ENCODE measurements around the gene ENTPD2. TPM values are rescaled to one million over a fixed set of nuclear protein-coding genes. Genes with fewer than 3 reads are reported as not detected.

ENTPD2 gene
- total and polyA plus RNA-seq, 8 donors = 0.91 to 6.5 (median 2.7) TPM

- Histone ChIP-seq H3K27ac (no peak overlapping the region), H3K9me3 (no peaks in the 10 kb centered on the region), H3K4me3 (no peak overlapping the region), H3K36me3 (peaks cover 0 to 33% (median 0%) of the 10 kb centered on the region in 3 donors), H3K27me3 (no peaks in the 10 kb centered on the region), H3K4me1 (no peaks in the 10 kb centered on the region)
- FAIRE-seq (no peak), ATAC-seq (no peak), DNase-seq (no peak)
- no peak for TF ChIP-seq CTCF (IDR thresholded peaks at IDR 0.05)
- 95 to 97% methylated on average over 21 of the region's 21 CpGs for WGBS, 2 donors
- intact Hi-C loops (cut with DNase I) = no loop called here
Observed at GRCh38 chr9:137015976-137016375, 37.9 kb downstream of the ENTPD2 start.

GRCh38 chr9:137015540-137015930 is 38.3 kb downstream of the ENTPD2 start:
- no peak for ATAC-seq
- WGBS, 2 donors = 97 to 99% methylated on average over 25 of the region's 25 CpGs
- H3K4me1 ChIP-seq = no peaks in the 10 kb centered on the region
- no peak for TF ChIP-seq CTCF (IDR thresholded peaks at IDR 0.05)
- H3K27me3 ChIP-seq = no peaks in the 10 kb centered on the region
- H3K9me3 ChIP-seq = no peaks in the 10 kb centered on the region
- H3K4me3 ChIP-seq = no peak overlapping the region
- H3K27ac ChIP-seq = no peak overlapping the region
- H3K36me3 ChIP-seq = peaks cover 0 to 33% (median 0%) of the 10 kb centered on the region in 3 donors
- intact Hi-C loops (cut with DNase I) = no loop called here
- no peak for FAIRE-seq
- DNase-seq = no peak

GRCh38 chr9:137014776-137015539 is 38.9 kb downstream of the ENTPD2 start:
- no peaks in the 10 kb centered on the region for H3K27me3 ChIP-seq
- FAIRE-seq (no peak), DNase-seq (no peak), ATAC-seq (no peak)
- no peaks in the 10 kb centered on the region for H3K4me1 ChIP-seq
- H3K9me3 ChIP-seq = no peaks in the 10 kb centered on the region
- 96 to 98% methylated on average over 36 of the region's 36 CpGs for WGBS, 2 donors
- peaks cover 0 to 35% (median 0%) of the 10 kb centered on the region in 3 donors for H3K36me3 ChIP-seq
- intact Hi-C loops (cut with DNase I) = no loop called here
- no peak overlapping the region for H3K27ac ChIP-seq
- H3K4me3 ChIP-seq = no peak overlapping the region
- TF ChIP-seq CTCF (IDR thresholded peaks at IDR 0.05) = no peak

GRCh38 chr9:137014166-137014565 is 39.7 kb downstream of the ENTPD2 start:
- Histone ChIP-seq H3K27ac (no peak overlapping the region), H3K4me1 (no peaks in the 10 kb centered on the region), H3K9me3 (no peaks in the 10 kb centered on the region), H3K4me3 (no peak overlapping the region), H3K27me3 (no peaks in the 10 kb centered on the region), H3K36me3 (peaks cover 0 to 42% (median 0%) of the 10 kb centered on the region in 3 donors)
- DNase-seq = no peak
- intact Hi-C loops (cut with DNase I) = no loop called here
- no peak for FAIRE-seq
- WGBS, 2 donors = 89 to 96% methylated on average over 23 of the region's 23 CpGs
- no peak for ATAC-seq
- no peak for TF ChIP-seq CTCF (IDR thresholded peaks at IDR 0.05)

- intact Hi-C loops (cut with DNase I) = no loop called here
- ATAC-seq = no peak
- no peak for TF ChIP-seq CTCF (IDR thresholded peaks at IDR 0.05)
- peaks cover 0 to 38% (median 0%) of the 10 kb centered on the region in 3 donors for H3K36me3 ChIP-seq
- no peak for DNase-seq
- no peaks in the 10 kb centered on the region for H3K9me3 ChIP-seq
- H3K4me3 ChIP-seq = no peak overlapping the region
- FAIRE-seq = no peak
- H3K27ac ChIP-seq = no peak overlapping the region
- H3K4me1 ChIP-seq = no peaks in the 10 kb centered on the region
- 97% methylated on average over 19 to 20 of the region's 20 CpGs for WGBS, 2 donors
- H3K27me3 ChIP-seq = no peaks in the 10 kb centered on the region
Observed at GRCh38 chr9:137013571-137013940, 40.3 kb downstream of the ENTPD2 start.
